Left kidney (tissue), 2 donors: Measurements from ENCODE around the gene SLC25A18. TPM values are rescaled to one million over a fixed set of nuclear protein-coding genes. Genes with fewer than 3 reads are reported as not detected.
"Not testable (repeated sequence)": the region's sequence is repeated elsewhere in the genome, so short reads cannot be mapped to it uniquely, and the experiment has no call there.

Experiments used
- DNase-seq: peaks from one replicate; pipeline ENCODE4 v3.0.0-alpha.2; 2013
- polyA plus RNA-seq: library from polyadenylated mRNA; unstranded; fragments of 120-200 nt; gene quantifications from one replicate; pipeline ENCODE4 v1.2.1, GENCODE V29; 2013; ENCODE audit not compliant: insufficient read length

SLC25A18 gene
- polyA plus RNA-seq, 1 donor = 1.5 TPM

GRCh38 chr22:17606496-17606895 is 43.2 kb downstream of the SLC25A18 start:
- no peak for DNase-seq

GRCh38 chr22:17607891-17608521 is 44.7 kb downstream of the SLC25A18 start:
- no peak for DNase-seq

DNA sequence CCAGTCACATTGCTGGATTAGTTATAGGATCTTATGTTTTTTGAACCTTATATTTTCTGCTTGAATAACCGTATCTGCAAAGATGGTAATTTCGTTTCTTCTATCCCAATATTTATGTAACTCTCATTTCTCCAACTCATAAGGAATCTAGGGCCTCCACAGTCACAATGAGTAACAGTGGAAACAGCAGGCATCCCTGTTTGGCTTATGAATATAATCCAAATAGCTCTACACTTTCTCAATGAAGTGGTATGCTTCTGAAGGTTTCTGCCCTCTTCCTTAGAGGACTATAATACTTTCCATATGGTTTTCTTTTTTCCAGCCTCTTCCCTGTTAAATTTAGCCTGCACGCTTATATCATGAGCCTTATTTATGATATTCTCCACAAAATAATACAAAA is 48.8 kb downstream of the SLC25A18 start:
- DNase-seq = no peak

- no peak for DNase-seq
These were observed 50.0 kb downstream of the SLC25A18 start for GRCh38 chr22:17613280-17613679.

- DNase-seq = no peak
These were observed 64.7 kb downstream of the SLC25A18 start for GRCh38 chr22:17627961-17628405.

DNA sequence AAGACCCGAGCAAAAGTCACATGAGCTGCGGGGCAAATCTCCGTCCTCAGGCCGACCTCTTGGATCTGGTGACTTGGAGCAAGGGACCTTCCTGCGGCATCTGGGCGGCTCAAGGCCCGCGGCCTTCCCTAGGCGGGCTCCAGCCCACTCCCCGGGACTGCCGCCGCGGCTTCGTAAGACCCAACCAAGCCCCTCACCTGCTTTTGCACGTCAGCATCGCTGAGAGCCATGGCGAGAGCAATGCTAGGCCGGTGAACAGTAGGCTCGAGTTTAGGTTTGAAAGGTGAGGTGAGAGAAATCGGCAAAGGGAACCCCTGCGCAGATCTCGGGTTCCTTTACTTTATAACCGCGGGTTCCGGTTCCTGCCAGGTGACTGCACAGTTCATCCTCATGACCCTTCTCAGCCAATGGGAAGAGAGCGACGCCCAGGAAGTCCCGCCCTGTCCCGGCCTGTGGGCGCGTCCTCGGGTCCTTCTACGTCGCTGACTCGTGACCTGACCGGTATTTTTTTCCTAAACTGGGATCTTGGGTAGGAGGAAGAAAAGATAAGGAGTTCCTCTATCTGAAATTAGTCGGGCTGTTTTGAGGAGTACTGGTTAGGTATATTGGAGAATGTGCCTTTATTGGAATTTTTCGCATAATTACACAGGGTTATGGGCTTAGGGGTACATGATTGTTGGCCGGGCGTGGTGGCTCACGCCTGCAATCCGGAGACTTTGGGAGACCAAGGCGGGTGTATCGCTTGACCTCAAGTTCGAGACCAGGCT is 65.3 kb downstream of the SLC25A18 start, which contains the start of gene ATP6V1E1:
TSS of gene ATP6V1E1 (minus strand) at position 344 of the 767 bp plus-strand sequence. CDS start at position 230, 114 bp downstream.
- peak; percentile 97 for DNase-seq

DNA sequence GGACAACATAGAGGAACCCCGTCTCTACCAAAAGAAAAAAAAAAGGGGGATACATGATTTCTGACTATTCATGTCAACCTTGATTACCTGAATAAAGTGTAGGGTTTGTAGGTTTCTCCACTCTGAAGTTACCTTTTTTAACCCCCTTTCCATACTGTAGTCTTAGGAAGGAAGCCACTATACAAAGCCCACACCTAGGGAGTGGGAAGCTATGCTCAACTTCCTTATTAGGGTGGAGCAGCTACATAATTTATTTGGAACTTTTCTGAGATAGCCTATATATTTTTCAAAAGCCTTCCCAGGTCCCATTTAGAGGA is 65.8 kb downstream of the SLC25A18 start:
- no peak for DNase-seq

GRCh38 chr22:17629641-17630040 is 66.3 kb downstream of the SLC25A18 start:
- no peak for DNase-seq

DNA sequence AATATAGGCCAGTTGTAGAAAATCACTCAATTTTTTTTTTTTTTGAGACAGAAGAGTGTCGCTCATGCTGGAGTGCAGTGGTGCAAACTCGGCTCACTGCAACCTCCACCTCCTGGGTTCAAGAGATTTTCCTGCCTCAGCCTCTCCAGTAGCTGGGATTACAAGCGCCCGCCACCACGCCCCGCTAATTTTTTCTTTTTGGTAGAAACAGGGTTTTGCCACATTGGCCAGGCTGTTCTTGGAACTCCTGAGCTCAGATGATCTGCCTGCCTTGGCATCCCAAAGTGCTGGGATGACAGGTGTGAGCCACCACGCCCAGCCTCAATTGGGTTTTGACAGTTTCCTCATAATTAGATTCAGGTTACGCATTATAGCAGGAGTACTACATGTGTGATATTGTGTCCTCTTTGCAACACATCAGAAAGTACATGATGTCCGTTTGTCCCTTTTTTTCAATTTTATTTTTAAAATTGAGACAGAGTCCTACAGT is 67.8 kb downstream of the SLC25A18 start:
- DNase-seq = no peak

GRCh38 chr22:17633217-17633997 is 70.1 kb downstream of the SLC25A18 start:
- no peak for DNase-seq

GRCh38 chr22:17633998-17634323 is 70.7 kb downstream of the SLC25A18 start:
- DNase-seq = no peak

- DNase-seq = no peak
These were observed 71.4 kb downstream of the SLC25A18 start for GRCh38 chr22:17634696-17635095.

DNA sequence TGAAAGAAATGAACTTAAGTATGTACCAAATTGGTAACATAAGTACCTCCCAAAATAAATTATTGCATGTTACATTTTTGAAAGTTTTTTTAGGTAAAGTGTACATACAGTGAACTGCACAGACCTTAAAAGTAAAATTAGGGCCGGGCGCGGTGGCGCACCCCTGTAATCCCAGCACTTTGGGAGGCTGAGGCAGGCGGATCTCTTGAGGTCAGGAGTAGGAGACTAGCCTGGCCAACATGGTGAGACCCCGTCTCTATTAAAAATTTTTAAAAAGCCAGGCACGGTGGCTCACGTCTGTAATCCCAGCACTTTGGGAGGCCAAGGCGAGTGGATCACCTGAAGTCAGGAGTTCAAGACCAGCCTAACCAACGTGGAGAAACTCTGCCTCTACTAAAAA is 73.6 kb downstream of the SLC25A18 start:
- DNase-seq = not testable (repeated sequence)

DNA sequence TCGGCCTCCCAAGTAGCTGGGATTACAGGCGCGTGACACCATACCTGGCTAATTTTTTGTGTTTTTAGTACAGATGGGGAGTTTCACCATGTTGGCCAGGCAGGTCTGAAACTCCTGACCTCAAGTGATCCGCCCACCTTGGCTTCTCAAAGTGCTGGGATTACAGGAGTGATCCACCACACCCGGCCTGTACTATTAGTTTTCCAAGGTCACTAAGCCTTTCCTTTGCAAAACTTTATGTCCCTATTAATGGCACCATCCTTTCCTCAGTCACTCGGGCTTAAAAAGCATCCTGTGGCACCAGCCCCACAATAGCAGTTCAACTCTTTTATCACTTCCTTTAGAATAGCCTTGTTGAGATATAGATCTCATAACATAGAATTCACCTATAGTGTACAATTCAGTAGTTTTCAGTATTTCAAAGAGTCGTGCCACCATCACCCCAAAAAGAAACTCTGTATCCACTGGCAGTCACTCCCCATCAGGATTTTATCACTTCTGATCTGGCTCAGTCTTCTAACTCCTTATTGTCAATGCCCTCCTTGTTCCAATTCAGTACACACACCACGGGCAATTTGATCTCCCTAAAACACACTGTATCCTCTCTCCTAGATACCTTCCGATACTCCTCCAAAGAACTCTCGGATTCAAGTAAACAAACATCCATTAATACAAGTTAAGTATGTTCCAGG is 74.3 kb downstream of the SLC25A18 start:
- no peak for DNase-seq

- DNase-seq = no peak
These were observed 74.8 kb downstream of the SLC25A18 start for GRCh38 chr22:17638182-17638431.

DNA sequence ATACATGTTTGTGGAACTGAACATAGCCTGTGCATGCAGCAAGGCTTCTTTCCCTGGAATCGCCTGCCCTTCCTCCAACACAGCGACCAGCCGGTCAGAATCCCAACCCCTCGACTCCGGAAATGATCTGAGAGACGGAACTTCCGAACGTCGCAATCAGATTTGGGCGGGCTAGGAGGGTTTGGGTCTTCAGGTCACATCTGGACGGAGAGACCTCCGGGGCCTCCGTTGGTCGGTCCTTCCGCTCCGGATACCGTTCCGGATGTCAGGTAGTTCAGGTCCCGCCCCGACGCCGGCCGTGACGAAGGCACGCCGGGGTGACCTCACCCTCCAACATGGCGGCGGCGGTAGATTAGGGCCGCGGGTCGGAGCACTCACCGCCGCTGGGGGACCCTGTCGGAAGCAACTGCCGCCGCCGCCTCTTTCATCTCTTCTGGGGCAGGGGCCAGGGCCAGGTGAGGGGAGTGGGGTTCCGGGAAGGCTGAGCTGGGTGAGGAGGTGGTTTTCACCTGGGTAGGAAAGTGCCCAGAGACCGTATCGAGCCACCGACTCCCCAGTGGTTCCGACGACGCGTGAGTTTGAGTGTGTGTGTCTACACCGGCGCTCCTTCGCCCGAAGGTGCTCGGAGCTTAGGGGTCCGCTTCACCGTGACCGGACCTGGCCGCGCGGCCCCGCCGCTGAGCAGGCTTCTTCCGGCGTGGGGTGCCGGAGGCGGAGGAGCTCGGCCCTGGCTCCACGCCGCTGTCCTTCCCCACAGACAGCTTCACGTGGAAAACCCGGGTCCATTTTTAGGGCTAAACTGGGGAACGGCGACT is 75.3 kb downstream of the SLC25A18 start, which contains the start of gene BCL2L13:
TSS of gene BCL2L13 (plus strand) at position 326 of the 815 bp plus-strand sequence. CDS start 16,955 bp downstream, outside the sequence.
- DNase-seq = peak; percentile 91

DNA sequence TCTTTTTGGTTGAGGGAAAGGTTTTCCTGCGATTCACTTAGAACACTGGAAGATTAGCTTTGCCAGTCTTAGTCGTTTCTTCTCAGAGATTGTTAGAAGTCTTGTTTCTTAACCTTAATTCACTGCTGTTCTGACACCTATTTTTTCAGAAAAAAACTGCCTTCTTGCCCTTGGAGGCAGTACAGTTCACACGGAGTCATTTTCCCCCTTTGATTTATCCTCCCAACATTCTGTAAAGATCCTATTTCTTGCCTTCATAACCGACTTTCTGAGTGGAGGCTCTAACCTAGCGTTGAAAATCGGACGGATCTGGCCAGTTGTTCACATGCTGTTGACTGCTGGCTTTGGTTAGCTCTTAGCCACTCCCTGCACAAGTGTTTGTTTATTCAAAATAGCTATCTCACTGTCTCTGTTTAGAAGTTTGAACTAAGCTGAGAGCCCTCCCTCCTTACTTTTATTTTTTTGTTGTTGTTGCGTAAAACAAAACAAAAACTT is 76.0 kb downstream of the SLC25A18 start:
- DNase-seq = peak; percentile 48
